ENCODE measurements around the gene IQSEC1. TPM values are rescaled to one million over a fixed set of nuclear protein-coding genes. Genes with fewer than 3 reads are reported as not detected.

Gene IQSEC1
- total RNA-seq, 1 donor from 2014 or later, result 82.3 TPM

DNA sequence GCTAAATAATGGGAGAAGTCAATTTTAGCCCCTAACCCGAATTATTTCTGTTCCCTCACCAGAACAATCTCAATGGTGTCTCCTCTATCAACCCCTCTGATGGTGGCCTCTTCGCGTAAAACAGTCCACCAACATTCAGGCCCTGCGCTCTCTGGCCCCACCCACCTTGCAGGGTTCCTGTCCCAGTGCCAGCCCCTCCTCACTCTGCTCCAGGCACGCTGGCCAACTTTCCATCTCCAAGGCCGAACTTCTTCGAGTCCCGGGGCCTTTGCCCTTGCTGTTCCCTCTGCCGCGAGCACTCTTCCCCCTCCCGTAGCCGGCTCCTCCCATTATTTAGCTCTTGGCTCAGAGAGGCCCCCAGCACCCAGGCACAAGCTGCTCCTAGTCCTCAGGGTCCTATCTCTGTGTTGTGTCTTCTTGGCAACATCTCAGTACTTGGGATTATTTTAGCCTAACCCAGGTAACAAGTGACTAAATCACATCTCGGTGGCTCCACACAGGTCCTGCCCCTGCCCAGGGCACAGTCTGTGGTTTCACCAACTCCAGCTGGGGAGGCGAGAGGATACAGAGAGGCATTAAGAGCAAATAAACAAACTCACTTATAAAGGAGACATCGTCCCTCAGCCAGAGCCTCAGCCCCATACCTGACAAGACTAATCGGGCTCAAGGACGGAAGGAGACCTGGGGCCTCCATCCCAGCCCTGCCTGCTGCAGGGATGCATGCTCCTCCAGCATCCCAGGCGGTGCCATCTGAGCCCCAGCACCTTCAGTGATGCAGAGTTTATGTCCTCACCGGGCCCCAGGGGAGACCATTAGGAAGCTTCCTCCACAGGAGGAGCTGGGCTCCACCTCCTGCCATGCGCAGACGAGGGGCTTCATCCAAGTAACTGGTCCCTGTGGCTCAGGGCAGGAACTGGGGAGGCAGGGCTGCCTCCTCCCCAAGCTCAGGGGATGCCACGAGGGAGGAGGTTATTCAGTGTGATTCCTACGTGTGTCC is 19.7 kb upstream of the IQSEC1 start:
- Histone ChIP-seq H3K4me1 (peaks cover 8% of the 10 kb centered on the region), H3K9me3 (no peaks in the 10 kb centered on the region), H3K27me3 (ENCODE audit: low read depth) (no peaks in the 10 kb centered on the region), H3K4me3 (no peak overlapping the region), H3K36me3 (no peaks in the 10 kb centered on the region), H3K27ac (no peak overlapping the region)
- TF ChIP-seq CTCF (IDR thresholded peaks at IDR 0.05), result no peak
- no peak for DNase-seq
- peak in 1 of 2 donors; percentile 58 for ATAC-seq
- intact Hi-C loops (cut with DNase I), result no loop called here

DNA sequence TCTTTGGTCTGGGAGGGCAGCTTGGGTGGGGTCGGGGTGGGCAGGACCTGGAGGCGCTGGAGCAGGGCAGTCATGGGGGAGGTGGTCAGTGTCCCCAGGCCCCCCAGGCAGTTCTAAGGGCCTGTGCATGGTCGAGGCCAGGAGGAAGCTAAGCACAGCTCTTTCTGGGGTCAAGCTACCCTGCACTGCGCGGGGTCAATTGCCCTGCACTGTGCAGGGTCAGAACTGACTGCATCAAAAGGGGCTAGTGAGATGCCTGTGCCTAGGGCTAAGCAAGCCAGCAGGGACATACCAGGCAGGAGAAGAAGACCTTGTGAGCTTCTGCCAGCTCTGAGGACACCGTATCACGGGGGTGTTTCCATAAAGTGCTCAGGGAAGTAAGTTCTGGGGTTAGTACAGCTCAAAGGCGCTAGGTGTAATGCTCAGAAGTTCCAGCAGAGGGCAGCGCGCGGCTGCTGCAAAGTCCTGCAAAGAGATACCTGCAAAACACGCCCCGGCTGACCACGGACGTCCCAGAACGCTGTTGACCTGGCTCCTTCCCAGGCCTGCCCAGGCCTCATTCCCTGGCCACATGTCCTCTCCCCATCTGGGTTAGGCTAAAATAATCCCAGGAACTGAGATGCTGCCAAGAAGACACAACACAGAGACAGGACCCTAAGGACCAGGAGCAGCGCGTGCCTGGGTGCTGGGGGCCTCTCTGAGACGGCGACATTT is 18.8 kb upstream of the IQSEC1 start:
- TF ChIP-seq CTCF (IDR thresholded peaks at IDR 0.05), result peak; percentile 96
- Histone ChIP-seq H3K9me3 (no peaks in the 10 kb centered on the region), H3K27ac (no peak overlapping the region), H3K4me1 (peaks cover 8% of the 10 kb centered on the region), H3K27me3 (ENCODE audit: low read depth) (no peaks in the 10 kb centered on the region), H3K4me3 (no peak overlapping the region), H3K36me3 (no peaks in the 10 kb centered on the region)
- ATAC-seq (peak; percentile 88 to 91), DNase-seq (peak; percentile 89)
- intact Hi-C loops (cut with DNase I), result no loop called here

DNA sequence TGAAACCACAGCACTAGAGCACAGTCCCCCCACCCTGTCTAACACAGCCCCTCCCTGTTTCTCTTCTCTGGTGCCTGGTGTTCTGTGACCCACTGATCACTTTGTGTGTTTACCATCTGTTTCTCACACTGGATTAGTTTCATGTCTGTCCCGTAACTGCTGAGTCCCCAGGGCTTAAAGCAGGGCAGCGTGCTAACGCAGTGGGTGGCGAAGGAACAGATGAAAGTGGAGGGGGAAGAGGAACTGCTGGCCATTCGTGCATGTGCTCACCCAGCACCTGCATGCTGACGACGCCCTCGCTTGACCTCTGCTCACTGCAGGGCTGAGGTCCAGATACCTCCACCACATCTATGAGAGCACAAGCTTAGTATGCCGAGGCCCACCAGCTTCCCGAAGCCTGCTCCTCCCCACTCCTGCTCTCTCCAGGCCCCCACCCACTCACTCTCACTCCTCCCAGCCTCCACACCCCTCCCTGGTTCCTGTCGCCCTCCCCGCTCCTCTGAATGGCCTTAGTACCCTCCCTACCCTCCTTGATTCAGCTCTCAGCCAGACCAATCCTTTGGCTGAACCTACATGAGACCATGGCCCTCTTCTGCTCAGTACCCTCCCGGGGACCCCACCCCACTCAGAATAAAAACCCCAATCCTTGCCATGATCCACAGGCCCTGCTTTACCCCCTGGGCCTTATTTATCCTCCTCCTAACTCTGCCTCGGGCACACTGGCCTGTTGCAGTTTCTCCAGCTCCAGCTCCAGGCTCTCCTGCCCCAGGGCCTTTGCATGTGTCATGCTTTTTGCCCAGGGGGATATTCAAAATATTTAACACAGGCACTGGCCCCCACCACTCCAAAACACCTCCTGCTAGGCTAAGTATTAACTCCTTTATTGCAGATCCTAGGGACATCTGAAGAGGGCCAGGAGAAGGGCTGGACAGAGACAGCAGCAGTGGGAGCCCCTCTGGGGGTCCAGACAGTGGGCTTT is 15.1 kb upstream of the IQSEC1 start:
- H3K27ac ChIP-seq, result no peak overlapping the region
- no peak for TF ChIP-seq CTCF (IDR thresholded peaks at IDR 0.05)
- peaks cover 8% of the 10 kb centered on the region for H3K4me1 ChIP-seq
- no peaks in the 10 kb centered on the region for H3K9me3 ChIP-seq
- H3K36me3 ChIP-seq, result no peaks in the 10 kb centered on the region
- intact Hi-C loops (cut with DNase I), result no loop called here
- ATAC-seq (no peak), DNase-seq (no peak)
- H3K27me3 ChIP-seq (ENCODE audit: low read depth), result no peaks in the 10 kb centered on the region
- no peak overlapping the region for H3K4me3 ChIP-seq

DNA sequence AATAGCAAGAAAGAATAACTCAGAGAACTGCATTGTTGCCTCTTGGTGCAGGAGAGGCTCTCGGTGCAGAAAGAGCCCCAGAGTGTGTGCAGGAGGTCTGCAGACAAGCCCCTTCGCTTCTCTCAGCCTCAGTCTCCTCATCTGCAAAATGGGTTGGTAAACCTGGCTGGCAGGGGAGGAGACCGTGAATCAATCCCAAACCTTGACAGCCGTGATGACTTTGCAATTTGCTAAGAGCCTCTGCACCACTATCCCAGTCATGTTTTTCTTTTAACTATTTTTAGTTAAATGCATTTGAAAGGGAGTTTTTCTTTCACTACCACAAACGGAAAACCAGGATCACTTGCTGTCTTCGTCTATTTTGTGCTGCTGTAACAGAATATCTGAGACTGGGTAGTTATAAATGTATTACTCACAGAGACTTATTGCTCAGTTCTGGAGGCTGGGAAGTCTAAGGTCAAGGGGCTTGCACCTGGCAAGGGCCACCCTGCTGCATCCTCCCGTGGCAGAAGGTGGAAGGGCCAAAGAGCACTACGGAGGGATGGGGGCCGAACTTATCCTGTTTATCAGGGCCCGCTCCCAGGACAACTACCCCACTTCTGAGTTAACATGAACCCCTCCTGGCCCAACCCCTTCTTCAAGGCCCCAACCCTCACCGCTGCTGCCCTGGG is 14.2 kb upstream of the IQSEC1 start:
- peaks cover 6% of the 10 kb centered on the region for H3K4me1 ChIP-seq
- H3K27ac ChIP-seq, result no peak overlapping the region
- DNase-seq (no peak), ATAC-seq (no peak)
- H3K27me3 ChIP-seq (ENCODE audit: low read depth), result no peaks in the 10 kb centered on the region
- no peaks in the 10 kb centered on the region for H3K9me3 ChIP-seq
- TF ChIP-seq CTCF (IDR thresholded peaks at IDR 0.05), result no peak
- intact Hi-C loops (cut with DNase I), result no loop called here
- H3K4me3 ChIP-seq, result no peak overlapping the region
- no peaks in the 10 kb centered on the region for H3K36me3 ChIP-seq

Measured in lower lobe of right lung (tissue), 2 donors.